ENCODE measurements around the gene TMEM72. TPM values are rescaled to one million over a fixed set of nuclear protein-coding genes. Genes with fewer than 3 reads are reported as not detected.

The TMEM72 gene
- total and polyA plus RNA-seq, 9 donors, result 0.04 to 0.16 (median 0.12) TPM; not detected in 1

DNA sequence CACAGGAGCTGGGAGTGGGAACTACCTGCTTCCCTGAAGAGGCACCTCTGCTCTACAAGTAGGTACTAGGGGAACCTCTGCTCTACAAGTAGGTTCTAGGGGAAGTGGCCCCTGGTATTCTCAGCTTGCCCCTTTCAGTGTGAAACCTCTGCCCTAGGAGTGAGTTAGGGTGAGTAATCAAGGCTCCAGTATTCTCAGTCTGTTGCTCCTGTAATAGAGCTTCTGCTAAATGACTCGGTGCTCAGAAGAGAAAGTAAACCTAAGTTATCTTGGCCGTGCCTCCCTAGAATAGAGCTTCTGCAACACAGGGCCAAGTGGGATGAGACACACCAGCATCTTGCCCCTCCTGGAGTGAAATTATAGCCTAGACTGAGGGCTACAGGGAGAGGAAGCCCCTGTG, 35.1 kb downstream of the TMEM72 start:
- Histone ChIP-seq H3K4me3 (ENCODE audit: low read length) (no peak overlapping the region), H3K4me1 (ENCODE audit: control insufficient read depth, insufficient read depth, low read length) (peaks cover 51% of the 10 kb centered on the region), H3K27ac (ENCODE audit: low read length) (peak overlapping the region; percentile 74), H3K9me3 (replicated peaks; ENCODE audit: control insufficient read depth, low read depth, low read length) (peaks cover 2% of the 10 kb centered on the region), H3K36me3 (ENCODE audit: control insufficient read depth, insufficient read depth, low read length) (no peaks in the 10 kb centered on the region), H3K27me3 (ENCODE audit: control insufficient read depth, insufficient read depth, low read length) (no peaks in the 10 kb centered on the region)
- no peak for DNase-seq
- 100% methylated on average over 1 of the region's 2 CpGs for WGBS (ENCODE audit: insufficient coverage)

DNA sequence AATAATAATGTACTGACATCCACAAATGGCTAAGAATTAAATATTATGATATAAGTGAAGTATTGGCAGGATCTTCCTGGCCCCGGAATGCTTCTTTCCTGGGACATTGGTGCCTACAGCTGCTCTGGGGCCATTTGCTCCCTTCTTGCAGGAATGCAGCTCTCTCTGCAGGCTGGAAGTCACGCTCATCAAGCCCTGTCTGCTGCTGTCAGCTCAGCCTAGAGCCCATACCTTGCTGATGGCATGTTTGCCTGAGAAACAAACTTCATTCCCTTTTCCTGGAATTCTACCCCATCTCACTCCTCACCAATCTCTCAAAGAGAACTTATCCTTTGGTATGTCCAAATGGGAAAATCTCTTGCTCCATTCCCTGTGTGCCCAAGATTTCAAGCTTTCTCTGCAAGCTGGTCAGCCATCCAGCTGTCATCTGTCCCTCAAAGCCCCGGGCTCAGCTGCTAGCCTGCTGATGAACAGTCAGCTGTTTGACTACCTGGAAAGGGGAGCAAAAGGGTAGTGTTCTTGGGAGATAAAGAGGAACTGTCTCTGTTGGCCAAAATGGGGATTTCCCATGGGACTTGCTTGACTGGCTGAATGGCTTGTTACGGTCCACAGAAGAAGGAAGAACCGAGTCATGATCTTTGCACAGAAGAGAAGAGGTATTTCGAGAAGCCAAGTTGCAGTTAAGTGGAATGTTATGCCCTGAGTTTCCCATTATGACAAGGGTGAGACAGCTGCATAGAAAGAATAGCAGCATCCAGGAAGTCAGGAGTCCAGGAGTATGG, 36.4 kb downstream of the TMEM72 start:
- no peaks in the 10 kb centered on the region for H3K27me3 ChIP-seq (ENCODE audit: control insufficient read depth, insufficient read depth, low read length)
- peak overlapping the region; percentile 82 for H3K27ac ChIP-seq (ENCODE audit: low read length)
- H3K4me1 ChIP-seq (ENCODE audit: control insufficient read depth, insufficient read depth, low read length), result peaks cover 51% of the 10 kb centered on the region
- no peaks in the 10 kb centered on the region for H3K36me3 ChIP-seq (ENCODE audit: control insufficient read depth, insufficient read depth, low read length)
- H3K4me3 ChIP-seq (ENCODE audit: low read length), result no peak overlapping the region
- peak; percentile 81 for DNase-seq
- 69% methylated on average over 6 of the region's 6 CpGs for WGBS (ENCODE audit: insufficient coverage)
- peaks cover 2% of the 10 kb centered on the region for H3K9me3 ChIP-seq (replicated peaks; ENCODE audit: control insufficient read depth, low read depth, low read length)

DNA sequence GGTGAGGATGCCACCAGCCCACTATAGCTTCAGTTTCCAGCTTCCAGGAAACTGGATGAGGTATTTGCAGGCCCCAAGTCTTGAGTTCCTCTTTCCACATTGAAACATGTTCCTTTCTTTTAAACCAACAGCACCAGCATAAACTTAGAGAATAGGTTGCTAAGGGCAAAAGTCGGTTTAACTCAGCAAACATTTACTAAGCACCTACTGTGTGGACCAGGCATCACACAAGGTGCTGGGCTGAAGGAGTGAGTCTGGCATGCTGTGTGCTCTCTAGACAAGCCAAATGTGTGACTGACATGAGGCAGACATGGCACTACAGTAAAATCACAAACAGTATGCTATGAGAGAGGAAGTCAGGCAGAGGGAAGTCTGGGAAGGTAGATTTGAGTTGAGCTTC, 37.5 kb downstream of the TMEM72 start:
- Histone ChIP-seq H3K27me3 (ENCODE audit: control insufficient read depth, insufficient read depth, low read length) (no peaks in the 10 kb centered on the region), H3K27ac (ENCODE audit: low read length) (peak overlapping the region; percentile 82), H3K4me3 (ENCODE audit: low read length) (no peak overlapping the region), H3K9me3 (replicated peaks; ENCODE audit: control insufficient read depth, low read depth, low read length) (peaks cover 2% of the 10 kb centered on the region), H3K36me3 (ENCODE audit: control insufficient read depth, insufficient read depth, low read length) (peaks cover 2% of the 10 kb centered on the region), H3K4me1 (ENCODE audit: control insufficient read depth, insufficient read depth, low read length) (peaks cover 55% of the 10 kb centered on the region)
- no CpG with 5 or more reads among the region's 1 CpG for WGBS (ENCODE audit: insufficient coverage)
- DNase-seq, result no peak

DNA sequence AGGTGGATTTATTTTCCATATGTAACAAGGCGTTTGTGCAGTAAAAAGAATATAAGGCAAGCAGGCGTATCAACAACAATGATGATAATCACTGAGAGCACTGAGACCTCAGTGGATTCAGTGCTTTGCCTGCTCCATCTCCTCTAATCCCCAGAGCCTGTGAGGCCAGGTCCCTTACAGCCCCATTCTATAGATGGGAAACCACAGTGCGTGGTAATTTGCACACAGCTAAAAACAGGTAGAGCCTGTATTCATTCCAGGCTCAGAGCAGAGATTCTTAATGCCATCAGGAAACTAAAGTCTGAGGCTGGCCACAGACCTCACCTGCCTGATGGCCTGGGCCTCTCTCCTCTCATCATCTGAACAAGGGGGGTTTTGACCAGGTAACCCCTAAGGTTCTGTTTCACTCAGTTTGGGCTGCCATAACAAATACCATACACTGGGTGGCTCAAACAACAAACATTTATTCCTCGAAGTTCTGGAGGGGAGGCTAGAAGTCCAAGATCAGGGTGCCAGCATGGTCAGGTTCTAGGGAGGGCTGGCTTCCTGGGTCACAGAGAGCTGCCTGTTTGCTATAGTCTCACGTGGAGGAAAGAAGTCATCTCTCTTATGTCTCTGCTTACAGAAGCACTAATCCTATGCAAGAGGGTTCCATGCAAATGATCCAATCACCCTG, 38.1 kb downstream of the TMEM72 start:
- H3K4me3 ChIP-seq (ENCODE audit: low read length), result no peak overlapping the region
- peak overlapping the region; percentile 38 for H3K27ac ChIP-seq (ENCODE audit: low read length)
- no peaks in the 10 kb centered on the region for H3K9me3 ChIP-seq (replicated peaks; ENCODE audit: control insufficient read depth, low read depth, low read length)
- H3K4me1 ChIP-seq (ENCODE audit: control insufficient read depth, insufficient read depth, low read length), result peaks cover 55% of the 10 kb centered on the region
- WGBS (ENCODE audit: insufficient coverage), result 100% methylated on average over 1 of the region's 5 CpGs
- no peak for DNase-seq
- no peaks in the 10 kb centered on the region for H3K27me3 ChIP-seq (ENCODE audit: control insufficient read depth, insufficient read depth, low read length)
- H3K36me3 ChIP-seq (ENCODE audit: control insufficient read depth, insufficient read depth, low read length), result peaks cover 5% of the 10 kb centered on the region

DNA sequence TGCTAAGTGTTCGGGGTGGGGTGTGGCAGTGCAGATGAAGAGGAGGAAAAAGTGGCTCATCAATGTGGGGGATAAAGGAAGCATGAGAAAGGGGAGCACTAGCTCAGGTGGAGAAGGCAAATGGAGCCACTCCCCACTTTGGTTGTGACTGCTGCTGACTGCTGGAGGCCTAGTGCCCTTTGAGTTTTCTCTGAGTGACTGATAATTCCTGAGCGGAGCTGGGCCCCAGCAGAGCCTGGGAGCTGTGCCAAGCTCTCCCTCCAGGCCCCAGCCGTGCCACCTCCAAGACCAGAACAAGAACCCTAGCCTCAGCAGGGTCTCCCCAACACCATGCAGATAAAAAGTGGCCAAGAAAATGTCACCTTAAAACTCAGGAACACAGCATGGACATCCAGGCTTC, 38.8 kb downstream of the TMEM72 start:
- WGBS (ENCODE audit: insufficient coverage), result 63% methylated on average over 2 of the region's 3 CpGs
- Histone ChIP-seq H3K36me3 (ENCODE audit: control insufficient read depth, insufficient read depth, low read length) (peaks cover 5% of the 10 kb centered on the region), H3K4me3 (ENCODE audit: low read length) (no peak overlapping the region), H3K4me1 (ENCODE audit: control insufficient read depth, insufficient read depth, low read length) (peaks cover 55% of the 10 kb centered on the region), H3K27ac (ENCODE audit: low read length) (peak overlapping the region; percentile 33), H3K9me3 (replicated peaks; ENCODE audit: control insufficient read depth, low read depth, low read length) (no peaks in the 10 kb centered on the region), H3K27me3 (ENCODE audit: control insufficient read depth, insufficient read depth, low read length) (no peaks in the 10 kb centered on the region)
- DNase-seq, result no peak

DNA sequence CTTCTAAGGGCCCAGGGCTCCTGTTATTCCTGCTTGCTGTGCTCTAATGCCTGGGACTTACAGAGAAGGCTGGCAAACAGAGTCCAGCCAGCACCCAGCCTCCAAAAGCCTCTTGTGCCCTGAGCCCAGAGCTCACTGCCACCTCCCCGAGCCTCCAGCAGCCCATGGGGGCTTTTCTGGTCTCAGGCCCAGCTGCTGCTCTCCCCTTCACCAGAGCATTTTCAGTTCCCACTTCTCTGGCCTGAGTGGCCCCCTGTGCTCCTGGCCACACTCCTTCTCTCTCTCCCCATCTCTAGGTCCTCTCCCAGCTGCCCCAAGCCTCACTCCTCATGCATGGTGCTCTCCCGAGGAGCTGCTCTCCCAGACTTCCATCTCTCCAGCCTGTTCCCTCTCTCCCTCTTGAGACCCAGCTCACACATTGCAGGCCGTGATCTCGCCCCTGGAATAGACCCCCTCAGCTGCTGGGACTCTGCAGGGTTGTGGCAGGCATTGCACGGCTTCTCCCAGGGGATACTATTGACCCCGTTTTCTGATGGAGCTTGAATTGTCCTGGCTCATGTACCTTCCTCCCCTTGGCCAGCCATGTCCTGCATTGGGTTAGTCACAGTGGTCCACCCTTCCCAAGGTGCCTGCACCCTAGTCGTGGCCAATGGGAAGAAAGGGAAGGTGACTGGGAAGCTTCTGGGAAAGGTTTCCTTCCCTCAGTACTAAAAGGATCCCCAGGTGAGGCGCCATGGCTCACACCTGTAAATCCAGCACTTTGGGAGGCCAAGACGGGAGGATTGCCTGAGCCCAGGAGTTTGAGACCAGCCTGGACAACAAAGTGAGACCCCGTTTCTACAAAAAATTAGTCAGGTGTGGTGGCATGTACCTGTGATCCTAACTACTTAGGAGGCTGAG, 39.4 kb downstream of the TMEM72 start:
- H3K4me1 ChIP-seq (ENCODE audit: control insufficient read depth, insufficient read depth, low read length), result peaks cover 54% of the 10 kb centered on the region
- no peaks in the 10 kb centered on the region for H3K27me3 ChIP-seq (ENCODE audit: control insufficient read depth, insufficient read depth, low read length)
- H3K27ac ChIP-seq (ENCODE audit: low read length), result peak overlapping the region; percentile 33
- 73% methylated on average over 8 of the region's 10 CpGs for WGBS (ENCODE audit: insufficient coverage)
- peaks cover 7% of the 10 kb centered on the region for H3K36me3 ChIP-seq (ENCODE audit: control insufficient read depth, insufficient read depth, low read length)
- DNase-seq, result no peak
- H3K9me3 ChIP-seq (replicated peaks; ENCODE audit: control insufficient read depth, low read depth, low read length), result no peaks in the 10 kb centered on the region
- H3K4me3 ChIP-seq (ENCODE audit: low read length), result no peak overlapping the region

DNA sequence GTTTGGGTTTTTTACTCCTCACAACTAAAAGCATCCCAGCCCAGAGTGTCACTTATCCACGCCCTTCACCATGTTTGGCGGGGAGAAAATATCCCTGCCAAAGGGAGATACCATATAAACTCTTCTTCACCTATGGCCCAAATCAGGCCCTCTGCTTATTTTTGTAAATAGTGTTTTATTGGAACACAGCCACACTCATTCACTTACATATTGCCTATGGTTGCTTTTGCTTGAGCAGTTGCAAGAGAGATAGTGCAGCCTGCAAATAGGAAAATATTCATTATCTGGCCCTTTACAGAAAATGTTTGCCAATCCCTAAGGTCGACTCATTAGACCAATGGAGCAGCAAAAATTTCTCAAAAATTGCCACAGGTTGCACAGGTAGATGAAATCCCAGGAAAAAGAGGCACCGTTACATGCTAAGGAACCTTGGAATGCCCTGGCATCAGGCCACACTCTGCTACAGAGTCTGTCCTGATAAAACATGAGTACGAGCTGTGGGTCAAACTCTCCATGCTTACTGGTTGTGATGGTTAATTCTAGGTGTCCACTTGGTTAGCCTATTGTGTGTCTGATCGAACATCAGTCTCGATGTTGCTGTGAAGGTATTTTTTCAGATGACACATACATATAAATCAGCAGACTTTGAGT, 40.6 kb downstream of the TMEM72 start:
- H3K27me3 ChIP-seq (ENCODE audit: control insufficient read depth, insufficient read depth, low read length), result no peaks in the 10 kb centered on the region
- H3K27ac ChIP-seq (ENCODE audit: low read length), result no peak overlapping the region
- WGBS (ENCODE audit: insufficient coverage), result 88% methylated on average over 4 of the region's 7 CpGs
- DNase-seq, result no peak
- peaks cover 16% of the 10 kb centered on the region for H3K36me3 ChIP-seq (ENCODE audit: control insufficient read depth, insufficient read depth, low read length)
- no peak overlapping the region for H3K4me3 ChIP-seq (ENCODE audit: low read length)
- peaks cover 2% of the 10 kb centered on the region for H3K9me3 ChIP-seq (replicated peaks; ENCODE audit: control insufficient read depth, low read depth, low read length)
- H3K4me1 ChIP-seq (ENCODE audit: control insufficient read depth, insufficient read depth, low read length), result peaks cover 47% of the 10 kb centered on the region

DNA sequence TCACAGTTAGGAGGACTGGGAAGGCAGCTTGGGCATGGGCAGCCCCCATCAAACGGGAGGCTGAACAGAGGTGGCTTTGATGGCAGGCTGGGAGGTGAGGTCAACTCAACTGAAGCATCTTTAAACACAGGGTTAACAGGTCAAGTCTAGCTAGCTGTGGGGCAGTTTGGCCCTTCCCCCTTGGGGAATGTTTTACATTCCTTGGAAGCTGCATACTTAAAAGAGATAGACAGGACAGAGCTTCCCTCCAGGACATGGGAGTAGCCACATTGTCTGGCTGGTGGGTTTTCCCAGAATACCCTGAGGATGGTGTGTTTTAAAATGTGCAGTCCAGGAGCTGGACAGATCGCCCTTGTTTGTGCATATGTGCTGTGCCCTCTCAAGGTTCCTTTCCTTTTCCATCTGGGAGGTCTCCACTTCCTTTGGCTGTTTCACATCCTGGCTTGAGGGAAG, 41.7 kb downstream of the TMEM72 start:
- Histone ChIP-seq H3K9me3 (replicated peaks; ENCODE audit: control insufficient read depth, low read depth, low read length) (peaks cover 3% of the 10 kb centered on the region), H3K4me1 (ENCODE audit: control insufficient read depth, insufficient read depth, low read length) (peaks cover 42% of the 10 kb centered on the region), H3K4me3 (ENCODE audit: low read length) (no peak overlapping the region), H3K36me3 (ENCODE audit: control insufficient read depth, insufficient read depth, low read length) (peaks cover 17% of the 10 kb centered on the region), H3K27me3 (ENCODE audit: control insufficient read depth, insufficient read depth, low read length) (no peaks in the 10 kb centered on the region), H3K27ac (ENCODE audit: low read length) (no peak overlapping the region)
- WGBS (ENCODE audit: insufficient coverage), result 50% methylated on average over 1 of the region's 2 CpGs
- no peak for DNase-seq

DNA sequence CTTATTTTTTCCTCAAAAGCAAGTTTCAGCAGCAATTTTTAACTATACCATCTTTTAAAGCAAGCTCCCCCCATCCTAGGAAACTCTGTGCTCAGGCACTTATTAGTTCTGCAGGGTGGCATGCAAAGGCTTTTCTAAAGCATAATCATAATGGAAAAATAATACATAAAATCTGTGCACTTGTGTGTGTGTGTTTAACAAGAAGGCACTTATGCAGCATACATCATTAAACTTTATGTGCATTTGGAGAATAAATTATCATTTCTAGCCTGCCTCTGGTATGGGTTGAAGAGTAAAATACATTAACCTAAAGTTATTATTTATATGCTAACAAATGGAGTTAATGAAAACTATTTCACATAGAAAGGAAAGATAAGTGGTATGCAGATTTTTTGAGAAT, 42.9 kb downstream of the TMEM72 start:
- no peak for DNase-seq
- peaks cover 42% of the 10 kb centered on the region for H3K4me1 ChIP-seq (ENCODE audit: control insufficient read depth, insufficient read depth, low read length)
- H3K27me3 ChIP-seq (ENCODE audit: control insufficient read depth, insufficient read depth, low read length), result no peaks in the 10 kb centered on the region
- H3K9me3 ChIP-seq (replicated peaks; ENCODE audit: control insufficient read depth, low read depth, low read length), result peaks cover 3% of the 10 kb centered on the region
- H3K27ac ChIP-seq (ENCODE audit: low read length), result no peak overlapping the region
- no peak overlapping the region for H3K4me3 ChIP-seq (ENCODE audit: low read length)
- H3K36me3 ChIP-seq (ENCODE audit: control insufficient read depth, insufficient read depth, low read length), result peaks cover 17% of the 10 kb centered on the region

All from muscle of leg (tissue), 11 donors.